K562 (cell line): ENCODE results near the gene STPG2. TPM values are rescaled to one million over a fixed set of nuclear protein-coding genes. Genes with fewer than 3 reads are reported as not detected.

Experiments used
- ATAC-seq: fragments of 200-7000 bp; cut with Tn5 transposase; 3 replicates; pipeline ENCODE4 v1.9.1; 2020; ENCODE audit warnings: moderate library complexity
- BruUV-seq: library from RNA; stranded (reverse); fragments of 400-500 nt; replicated peaks from 2 replicates; lab custom pipeline; 2021; lab: Mats Ljungman, UMichigan
- CTCF ChIA-PET: fragments of 300-600 bp; formaldehyde crosslinking; extraction: SDS; loops from one replicate; lab custom pipeline; 2021; ENCODE audit warnings: low intra/inter-chr PET ratio; lab: Yijun Ruan, JAX
- POLR2A ChIA-PET: fragments of 300-600, 350-650 bp; sonication (Branson Sonifier 250); formaldehyde crosslinking; extraction: SDS; loops from one replicate; lab custom pipeline; 2021; ENCODE audit warnings: antibody characterized with exemption, inconsistent platforms; lab: Yijun Ruan, JAX
- DNase-seq, 4 experiments: peaks; one replicate each; pipeline versions ENCODE4 v3.0.0 to v3.0.0-alpha.2; 2011 to 2018; ENCODE audit warnings: low spot score in 3 of 4, mixed read lengths in 3 of 4; ENCODE audit errors: extremely low read depth in 1 of 4
- FAIRE-seq: peaks from 2 replicates; lab custom pipeline; 2011; peaks lifted over from hg19 to GRCh38; lab: Jason Lieb, UNC
- H2AFZ ChIP-seq: 2 replicates; pipeline ENCODE4 v1.6.0; 2011; ENCODE audit warnings: low read depth, low read length, control low read depth, inconsistent platforms
- H3K27ac ChIP-seq: fragments of 200-600 bp; 3 replicates; pipeline ENCODE4 v1.8.0; 2011; ENCODE audit warnings: low read depth, mild to moderate bottlenecking, control low read depth, inconsistent platforms, low read length, moderate library complexity, mixed read lengths; ENCODE audit errors: extremely low read depth
- H3K27me3 ChIP-seq, 2 experiments: fragments of 300-600 bp in 1 of 2; 2 replicates in 1 of 2; 3 replicates in 1 of 2; pipeline versions ENCODE4 v1.6.0 to v1.8.0; 2011; ENCODE audit warnings: inconsistent platforms in 2 of 2, low read length in 2 of 2, mild to moderate bottlenecking in 1 of 2, mixed read lengths in 1 of 2, moderate library complexity in 1 of 2; ENCODE audit not compliant: control insufficient read depth in 2 of 2, insufficient read depth in 2 of 2
- H3K36me3 ChIP-seq: fragments of 300-600 bp; 3 replicates; pipeline ENCODE4 v1.8.0; 2011; ENCODE audit warnings: mild to moderate bottlenecking, low read length, inconsistent platforms; ENCODE audit not compliant: control insufficient read depth, insufficient read depth
- H3K4me1 ChIP-seq, 2 experiments: fragments of 200-600 bp in 1 of 2; replicated peaks in 1 of 2; 2 replicates in 1 of 2; 3 replicates in 1 of 2; pipeline versions ENCODE4 v1.5.1 to v1.8.0; 2011; ENCODE audit warnings: inconsistent platforms in 2 of 2, low read length in 2 of 2, mild to moderate bottlenecking in 1 of 2, mixed read lengths in 1 of 2, moderate library complexity in 1 of 2; ENCODE audit not compliant: control insufficient read depth in 2 of 2, insufficient read depth in 2 of 2
- H3K4me2 ChIP-seq: 2 replicates; pipeline ENCODE4 v1.6.1; 2011; ENCODE audit warnings: low read length, control low read depth, inconsistent platforms, mixed read lengths; ENCODE audit not compliant: insufficient read depth
- H3K4me3 ChIP-seq: fragments of 200-600 bp; sonication (generic), shearing (Covaris generic); 2 replicates; pipeline ENCODE4 v1.5.1; 2016; ENCODE audit warnings: control low read depth, inconsistent platforms
- H3K79me2 ChIP-seq: fragments of 200-600 bp; 3 replicates; pipeline ENCODE4 v1.8.0; 2011; ENCODE audit warnings: low read length, inconsistent platforms; ENCODE audit not compliant: control insufficient read depth, insufficient read depth
- H3K9ac ChIP-seq, 2 experiments: 2 replicates each; pipeline versions ENCODE4 v1.6.0 to v1.6.1; 2011; ENCODE audit warnings: low read depth in 2 of 2, low read length in 2 of 2, control low read depth in 1 of 2, inconsistent platforms in 1 of 2, mild to moderate bottlenecking in 1 of 2, mixed read lengths in 1 of 2; ENCODE audit not compliant: insufficient read depth in 1 of 2
- H3K9me1 ChIP-seq: one replicate; pipeline ENCODE4 v1.6.0; 2011; ENCODE audit warnings: inconsistent platforms, mild to moderate bottlenecking, low read length, moderate library complexity; ENCODE audit not compliant: control insufficient read depth, insufficient read depth
- H3K9me3 ChIP-seq: replicated peaks from 2 replicates; pipeline ENCODE4 v1.5.1; 2011; ENCODE audit warnings: low read depth, low read length, inconsistent platforms; ENCODE audit not compliant: control insufficient read depth, insufficient read depth
- H4K20me1 ChIP-seq: replicated peaks from 2 replicates; pipeline ENCODE4 v1.6.1; 2011; ENCODE audit warnings: low read length, inconsistent platforms, mixed read lengths; ENCODE audit not compliant: control insufficient read depth, insufficient read depth
- ARID2 ChIP-seq: fragments of 450-650 bp; IDR thresholded peaks from 2 replicates; pipeline ENCODE4 v1.6.1; 2017; ENCODE audit warnings: antibody characterized with exemption, mild to moderate bottlenecking
- ASH1L ChIP-seq: fragments of 450-650 bp; IDR thresholded peaks from 2 replicates; pipeline ENCODE4 v1.6.1; 2018; ENCODE audit warnings: borderline replicate concordance, mild to moderate bottlenecking, low read depth; ENCODE audit not compliant: partially characterized antibody
- BDP1 ChIP-seq: IDR thresholded peaks from 3 replicates; pipeline ENCODE4 v1.6.1; 2011; ENCODE audit not compliant: insufficient read length, insufficient read depth
- BRCA1 ChIP-seq, 2 experiments: fragments of 450-650 bp in 1 of 2; sonication (generic) in 1 of 2; formaldehyde crosslinking in 1 of 2; IDR thresholded peaks; 2 replicates each; pipeline versions ENCODE4 v1.5.0 to v1.6.1; 2017 to 2020; ENCODE audit warnings: mild to moderate bottlenecking in 1 of 2, missing genetic modification reagents in 1 of 2
- BRD9 ChIP-seq: fragments of 450-650 bp; IDR thresholded peaks from 2 replicates; pipeline ENCODE4 v1.6.1; 2018; ENCODE audit warnings: low read depth; ENCODE audit not compliant: partially characterized antibody
- CBFA2T2 ChIP-seq: fragments of 450-650 bp; conservative IDR thresholded peaks from 2 replicates; pipeline ENCODE4 v1.6.1; 2017; ENCODE audit warnings: mild to moderate bottlenecking
- CC2D1A ChIP-seq: fragments of 450-650 bp; IDR thresholded peaks from 2 replicates; pipeline ENCODE4 v1.6.1; 2017; ENCODE audit warnings: mild to moderate bottlenecking
- CREM ChIP-seq: IDR thresholded peaks from 2 replicates; pipeline ENCODE4 v1.6.1; 2014; ENCODE audit warnings: antibody characterized with exemption, low read depth
- FOXK2 ChIP-seq, 2 experiments: fragments of 450-650 bp; IDR thresholded peaks in 1 of 2; conservative IDR thresholded peaks in 1 of 2; 2 replicates each; pipeline ENCODE4 v1.6.1; 2016; ENCODE audit warnings: low read depth in 2 of 2, mild to moderate bottlenecking in 1 of 2
- HDAC6 ChIP-seq: IDR thresholded peaks from 2 replicates; pipeline ENCODE4 v1.6.1; 2012; ENCODE audit warnings: low read depth, mild to moderate bottlenecking, control low read depth, inconsistent platforms, low read length, moderate library complexity
- HNRNPUL1 ChIP-seq: fragments of 200-400 bp; formaldehyde crosslinking; IDR thresholded peaks from 2 replicates; pipeline ENCODE4 v1.6.1; 2017; ENCODE audit warnings: low read length
- IRF2 ChIP-seq: sonication (generic); formaldehyde crosslinking; IDR thresholded peaks from 2 replicates; pipeline ENCODE4 v1.8.1; 2022; ENCODE audit warnings: mild to moderate bottlenecking, missing genetic modification reagents
- PPARD ChIP-seq: fragments of 250-450 bp; sonication (Bioruptor Pico); IDR thresholded peaks from 2 replicates; pipeline ENCODE4 v1.8.0; 2022; ENCODE audit warnings: inconsistent platforms, mild to moderate bottlenecking, moderate library complexity
- ZC3H4 ChIP-seq: sonication (generic); formaldehyde crosslinking; IDR thresholded peaks from 2 replicates; pipeline ENCODE4 v1.9.0; 2021; ENCODE audit warnings: missing genetic modification reagents, borderline replicate concordance
- ZNF395 ChIP-seq: fragments of 200-800 bp; sonication (Bioruptor generic); IDR thresholded peaks from 2 replicates; pipeline ENCODE4 v1.6.1; 2017; ENCODE audit warnings: missing genetic modification characterization, missing compliant biosample characterization
- ZNF507 ChIP-seq: conservative IDR thresholded peaks from 2 replicates; pipeline ENCODE4 v1.6.1; 2017; ENCODE audit warnings: missing genetic modification characterization, missing compliant biosample characterization
- ZNF551 ChIP-seq: fragments of 250-450 bp; sonication (Bioruptor Pico); IDR thresholded peaks from 2 replicates; pipeline ENCODE4 v1.5.0; 2021; ENCODE audit warnings: mild to moderate bottlenecking, moderate library complexity
- WGBS: fragments of 100-300 bp; shearing (Covaris generic); methylation state at CpG from one replicate; pipeline ENCODE4 v1.1.6; 2016; ENCODE audit warnings: low coverage, mixed read lengths; ENCODE audit not compliant: insufficient coverage; ENCODE audit errors: missing lambda C conversion rate; 5-methylcytosine and 5-hydroxymethylcytosine counted together
- in situ Hi-C: fragments of 300-500 bp; cut with MboI; formaldehyde crosslinking; loops from 4 replicates; pipeline ENCODE4 v1.15.0; 2018; ENCODE audit warnings: inconsistent platforms, mixed read lengths
- intact Hi-C: fragments of 100-400 bp; cut with micrococcal nuclease; formaldehyde crosslinking; loops from 2 replicates; pipeline ENCODE4 v1.14.2; 2022
- polyA plus RNA-seq, 8 experiments: library from polyadenylated mRNA; depleted of rRNA in 4 of 8; stranded (reverse) in 5 of 8; unstranded in 3 of 8; fragments of >200 nt; fragmentation: Nextera tagmentation in 2 of 8; fragmentation: Illumina TruSeq in 1 of 8; extraction: Ambion mirVana in 2 of 8; extraction: Trizol in 1 of 8; gene quantifications; 2 replicates each; pipeline versions ENCODE4 v1.2.1 to v1.2.3, GENCODE V29; 2011 to 2014; ENCODE audit warnings: inconsistent platforms in 1 of 8, missing spikeins in 1 of 8
- total RNA-seq, 7 experiments: library from RNA; depleted of rRNA in 6 of 7; stranded (reverse); fragments of >200 nt in 6 of 7; fragmentation: Illumina TruSeq in 2 of 7; extraction: Trizol in 2 of 7; gene quantifications; 2 replicates each; pipeline versions ENCODE4 v1.2.1 to v1.2.3, GENCODE V29; 2011 to 2021; ENCODE audit warnings: low replicate concordance in 1 of 7

Gene STPG2
- total and polyA plus RNA-seq, 9 of the 15 experiments (the other 6 are each of a cell fraction or from before 2014, with no cell fraction given), result not detected

- H3K27ac ChIP-seq, result no peak overlapping the region
- WGBS, result 0% methylated on average over 2 of the region's 2 CpGs
- H3K9ac ChIP-seq, result no peak overlapping the region
- CTCF ChIA-PET, result no interaction called here
- intact Hi-C loops, result no loop called here
- TF ChIP-seq BRD9 (no peak), CBFA2T2 (no peak)
- H3K4me1 ChIP-seq, result no peaks in the 10 kb centered on the region
- H3K79me2 ChIP-seq, result no peaks in the 10 kb centered on the region
- no peaks in the 10 kb centered on the region for H3K27me3 ChIP-seq
- H3K36me3 ChIP-seq, result no peaks in the 10 kb centered on the region
- H4K20me1 ChIP-seq, result no peaks in the 10 kb centered on the region
- FAIRE-seq (no peak), ATAC-seq (no peak), DNase-seq (no peak)
- H3K9me3 ChIP-seq, result no peaks in the 10 kb centered on the region
- no peak overlapping the region for H3K4me2 ChIP-seq
- POLR2A ChIA-PET, result no interaction called here
- no peak overlapping the region for H2AFZ ChIP-seq
- H3K4me3 ChIP-seq, result no peak overlapping the region
- H3K9me1 ChIP-seq, result no peaks in the 10 kb centered on the region
- BruUV-seq, result no TSS peak
- in situ Hi-C loops, result no loop called here
Observed at GRCh38 chr4:97548943-97549583, 594.2 kb downstream of the STPG2 start.

DNA sequence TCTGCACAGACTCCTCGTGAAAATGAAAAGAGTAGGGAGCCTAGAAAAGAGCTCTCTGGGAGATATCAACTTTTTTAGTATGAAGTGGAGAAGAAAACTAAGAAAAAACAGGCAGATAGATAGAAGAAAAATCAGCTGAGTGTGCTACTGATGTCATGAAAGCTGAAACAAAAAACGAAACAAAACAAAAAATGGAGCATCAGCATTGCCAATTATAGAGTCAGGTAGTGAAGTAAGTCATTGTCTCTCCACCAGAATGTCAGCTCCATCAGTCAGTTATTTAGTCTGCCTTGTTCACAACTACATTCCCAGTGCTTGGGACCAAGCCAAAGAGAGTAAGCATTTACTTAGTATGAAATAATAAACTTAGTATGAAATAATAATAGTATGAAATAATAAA lies 595.1 kb downstream of the STPG2 start:
- 0% methylated on average over 2 of the region's 2 CpGs for WGBS
- intact Hi-C loops, result no loop called here
- CTCF ChIA-PET, result no interaction called here
- no peak for TF ChIP-seq CC2D1A
- TF ChIP-seq ARID2, result no peak
- TF ChIP-seq ZNF395 (CRISPR knock-in tag), result no peak
- TF ChIP-seq IRF2 (CRISPR knock-in tag), result no peak
- no peak for TF ChIP-seq ZNF551 (CRISPR knock-in tag)
- TF ChIP-seq HNRNPUL1, result no peak
- no peak for TF ChIP-seq HDAC6
- no peak for TF ChIP-seq CBFA2T2
- no peak for TF ChIP-seq BRCA1 (IDR thresholded peaks at IDR 0.05)
- no peak for TF ChIP-seq BRCA1 (CRISPR knock-in tag; IDR thresholded peaks at IDR 0.05)
- TF ChIP-seq ZC3H4 (CRISPR knock-in tag), result no peak
- TF ChIP-seq BDP1, result no peak
- no peak for TF ChIP-seq ZNF507
- TF ChIP-seq ASH1L, result no peak
- no peak for TF ChIP-seq CREM
- TF ChIP-seq FOXK2 (conservative IDR thresholded peaks at IDR 0.05 in 1 of 2, IDR thresholded peaks at IDR 0.05 in 1 of 2; ENCODE audit: low read depth in 2 of 2), result no peak
- TF ChIP-seq PPARD (CRISPR knock-in tag), result no peak

More for the DNA sequence above, 595.1 kb downstream of the STPG2 start:
- Histone ChIP-seq H3K9me1 (no peaks in the 10 kb centered on the region), H3K9ac (no peak overlapping the region), H3K9me3 (no peaks in the 10 kb centered on the region), H3K27me3 (no peaks in the 10 kb centered on the region), H4K20me1 (no peaks in the 10 kb centered on the region), H3K36me3 (no peaks in the 10 kb centered on the region), H3K4me3 (no peak overlapping the region), H3K27ac (no peak overlapping the region), H3K79me2 (no peaks in the 10 kb centered on the region), H3K4me2 (no peak overlapping the region), H2AFZ (no peak overlapping the region), H3K4me1 (no peaks in the 10 kb centered on the region)
- POLR2A ChIA-PET, result no interaction called here
- no peak for FAIRE-seq
- DNase-seq, result no peak
- no peak for ATAC-seq
- in situ Hi-C loops, result no loop called here
- no TSS peak for BruUV-seq
